ENCODE data around the gene FBXW7. TPM values are rescaled to one million over a fixed set of nuclear protein-coding genes. Genes with fewer than 3 reads are reported as not detected.

The FBXW7 gene
- total RNA-seq, 2 donors from 2014 or later, result 39.9 to 49.4 TPM

DNA sequence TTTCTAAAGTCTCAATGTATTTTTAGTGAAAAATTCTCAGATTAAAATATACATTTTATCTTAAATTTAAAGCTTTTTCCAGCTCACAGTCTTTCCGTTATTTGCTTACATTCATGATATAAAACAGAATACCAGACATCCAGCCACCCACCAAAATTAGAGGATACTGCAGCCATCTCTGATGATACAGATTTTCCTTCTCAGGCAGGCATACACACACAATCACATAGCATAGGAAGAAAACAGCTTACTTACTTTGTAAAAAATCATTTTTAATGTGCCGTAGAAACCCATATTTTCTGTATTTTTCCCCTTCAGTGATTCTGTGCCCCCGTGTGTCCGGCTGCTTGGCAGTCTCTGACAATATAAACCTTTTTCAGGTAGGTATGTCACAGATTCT, 183.7 kb downstream of the FBXW7 start:
- no peaks in the 10 kb centered on the region for H3K36me3 ChIP-seq
- H3K4me3 ChIP-seq, result peak overlapping the region; percentile 45 to 56
- H3K9me3 ChIP-seq, result no peaks in the 10 kb centered on the region
- peaks cover 0 to 6% of the 10 kb centered on the region in 2 donors for H3K4me1 ChIP-seq
- TF ChIP-seq, protein P1, sequence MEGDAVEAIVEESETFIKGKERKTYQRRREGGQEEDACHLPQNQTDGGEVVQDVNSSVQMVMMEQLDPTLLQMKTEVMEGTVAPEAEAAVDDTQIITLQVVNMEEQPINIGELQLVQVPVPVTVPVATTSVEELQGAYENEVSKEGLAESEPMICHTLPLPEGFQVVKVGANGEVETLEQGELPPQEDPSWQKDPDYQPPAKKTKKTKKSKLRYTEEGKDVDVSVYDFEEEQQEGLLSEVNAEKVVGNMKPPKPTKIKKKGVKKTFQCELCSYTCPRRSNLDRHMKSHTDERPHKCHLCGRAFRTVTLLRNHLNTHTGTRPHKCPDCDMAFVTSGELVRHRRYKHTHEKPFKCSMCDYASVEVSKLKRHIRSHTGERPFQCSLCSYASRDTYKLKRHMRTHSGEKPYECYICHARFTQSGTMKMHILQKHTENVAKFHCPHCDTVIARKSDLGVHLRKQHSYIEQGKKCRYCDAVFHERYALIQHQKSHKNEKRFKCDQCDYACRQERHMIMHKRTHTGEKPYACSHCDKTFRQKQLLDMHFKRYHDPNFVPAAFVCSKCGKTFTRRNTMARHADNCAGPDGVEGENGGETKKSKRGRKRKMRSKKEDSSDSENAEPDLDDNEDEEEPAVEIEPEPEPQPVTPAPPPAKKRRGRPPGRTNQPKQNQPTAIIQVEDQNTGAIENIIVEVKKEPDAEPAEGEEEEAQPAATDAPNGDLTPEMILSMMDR (IDR thresholded peaks at IDR 0.05), result no peak
- no peaks in the 10 kb centered on the region for H3K27me3 ChIP-seq
- no peak for DNase-seq (ENCODE audit: low spot score)
- H3K27ac ChIP-seq, result peak overlapping the region; percentile 81 to 83

DNA sequence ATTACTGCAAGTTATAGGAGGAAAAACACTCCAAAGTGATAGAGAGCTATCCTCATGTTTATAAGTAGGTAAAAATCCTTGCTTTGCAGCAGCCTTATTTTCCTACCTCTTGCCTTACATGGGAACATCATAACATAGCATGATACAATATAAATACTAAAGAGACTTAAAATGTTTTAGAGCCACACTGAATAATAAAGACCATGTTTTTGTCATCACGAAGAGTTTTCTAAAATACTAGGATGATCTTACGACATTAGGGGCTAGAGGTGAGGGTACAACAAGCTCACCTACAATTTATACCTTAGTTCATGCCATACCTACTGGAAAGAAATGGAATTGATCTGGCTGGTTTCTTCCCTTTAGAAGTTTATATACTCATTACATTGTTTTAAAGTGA, 184.8 kb downstream of the FBXW7 start:
- H3K4me3 ChIP-seq, result peak overlapping the region; percentile 45 to 56
- peaks cover 0 to 6% of the 10 kb centered on the region in 2 donors for H3K4me1 ChIP-seq
- H3K27ac ChIP-seq, result peak overlapping the region; percentile 81 to 83
- TF ChIP-seq, protein P1 (IDR thresholded peaks at IDR 0.05), result no peak
- peaks cover 8% of the 10 kb centered on the region for H3K36me3 ChIP-seq
- H3K9me3 ChIP-seq, result no peaks in the 10 kb centered on the region
- DNase-seq (ENCODE audit: low spot score), result no peak
- no peaks in the 10 kb centered on the region for H3K27me3 ChIP-seq

DNA sequence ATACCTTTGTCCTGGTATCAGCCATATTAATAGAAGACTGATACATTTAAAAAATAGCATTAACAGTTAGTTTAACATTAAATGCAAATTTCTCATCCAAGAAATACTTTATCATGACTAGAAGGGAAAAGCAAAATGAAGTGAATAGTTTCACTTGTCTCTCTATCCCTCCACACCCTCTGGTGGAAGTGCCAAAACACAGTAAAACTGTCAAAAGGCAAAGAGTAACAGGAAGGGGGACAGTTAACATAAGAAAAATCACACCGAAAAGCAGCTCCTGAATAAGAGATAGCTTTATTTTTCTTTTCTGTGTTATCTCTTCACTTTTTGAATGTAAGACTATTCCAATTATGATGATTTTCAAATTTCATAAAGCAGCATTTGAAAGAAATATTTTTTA, 187.2 kb downstream of the FBXW7 start:
- no peak overlapping the region for H3K4me3 ChIP-seq
- no peak for DNase-seq (ENCODE audit: low spot score)
- peaks cover 0 to 6% of the 10 kb centered on the region in 2 donors for H3K4me1 ChIP-seq
- TF ChIP-seq, protein P1 (IDR thresholded peaks at IDR 0.05), result peak in 1 of 2 donors; percentile 50
- peaks cover 10% of the 10 kb centered on the region for H3K36me3 ChIP-seq
- H3K9me3 ChIP-seq, result no peaks in the 10 kb centered on the region
- no peaks in the 10 kb centered on the region for H3K27me3 ChIP-seq
- H3K27ac ChIP-seq, result no peak overlapping the region

DNA sequence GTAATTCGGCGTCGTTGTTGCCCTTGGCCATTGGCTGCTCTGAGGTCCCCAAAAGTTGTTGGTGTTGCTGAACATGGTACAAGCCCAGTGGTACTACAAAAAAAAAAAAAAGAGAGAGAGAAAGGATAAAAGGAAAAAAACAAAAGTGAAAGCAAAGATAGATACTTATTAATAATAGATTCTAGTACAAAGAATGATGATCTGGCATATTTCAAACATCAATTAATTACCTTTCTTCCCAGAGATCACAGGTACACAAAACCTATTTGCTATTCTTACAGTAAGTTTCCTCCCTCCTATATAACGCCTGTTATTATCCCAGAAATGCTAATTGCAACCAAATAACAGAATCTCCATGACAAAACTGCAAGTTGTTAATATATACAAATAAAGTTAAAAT, 188.9 kb downstream of the FBXW7 start:
- DNase-seq (ENCODE audit: low spot score), result no peak
- no peaks in the 10 kb centered on the region for H3K27me3 ChIP-seq
- no peaks in the 10 kb centered on the region for H3K9me3 ChIP-seq
- H3K36me3 ChIP-seq, result peaks cover 10% of the 10 kb centered on the region
- TF ChIP-seq, protein P1 (IDR thresholded peaks at IDR 0.05), result no peak
- no peak overlapping the region for H3K27ac ChIP-seq
- H3K4me1 ChIP-seq, result peaks cover 0 to 6% of the 10 kb centered on the region in 2 donors
- H3K4me3 ChIP-seq, result no peak overlapping the region

DNA sequence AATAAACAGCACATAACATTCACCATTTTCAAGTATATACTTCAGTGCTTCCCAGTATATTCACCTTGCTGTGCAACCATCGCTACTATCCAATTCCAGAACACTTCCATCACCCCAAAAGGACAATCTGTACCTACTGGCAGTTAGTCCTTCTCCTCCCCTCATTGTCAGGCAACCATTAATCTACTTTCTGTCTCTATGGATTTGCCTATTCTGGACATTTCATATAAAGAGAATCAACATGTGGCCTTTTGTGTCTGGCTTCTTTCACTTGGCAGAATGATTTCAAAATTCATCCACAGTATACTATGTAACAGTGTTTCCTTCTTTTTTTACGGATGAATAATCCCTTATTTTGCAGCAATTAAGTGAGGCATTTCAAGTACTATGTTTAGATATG, 189.4 kb downstream of the FBXW7 start:
- no peaks in the 10 kb centered on the region for H3K27me3 ChIP-seq
- H3K9me3 ChIP-seq, result no peaks in the 10 kb centered on the region
- TF ChIP-seq, protein P1 (IDR thresholded peaks at IDR 0.05), result no peak
- peaks cover 10% of the 10 kb centered on the region for H3K36me3 ChIP-seq
- H3K4me1 ChIP-seq, result peaks cover 0 to 2% of the 10 kb centered on the region in 2 donors
- H3K4me3 ChIP-seq, result no peak overlapping the region
- no peak overlapping the region for H3K27ac ChIP-seq
- DNase-seq (ENCODE audit: low spot score), result no peak

DNA sequence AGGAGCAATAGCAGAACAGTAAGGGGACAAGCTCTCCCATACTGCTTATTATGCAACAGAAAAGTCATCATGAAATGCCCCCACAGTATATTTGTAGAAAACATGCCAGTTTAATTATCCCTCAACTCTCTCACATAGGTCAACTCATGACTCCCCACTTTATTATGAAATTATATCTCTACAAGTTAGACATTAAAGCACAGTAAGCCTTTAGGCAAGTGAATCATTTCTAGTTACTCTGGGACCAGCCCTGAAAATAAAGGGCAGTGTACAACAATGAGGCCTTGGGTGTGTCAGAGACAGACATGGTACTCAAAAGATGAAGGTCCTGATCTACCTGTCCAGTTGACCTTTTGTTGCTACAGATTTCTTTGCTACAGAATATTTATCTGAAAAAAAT, 191.9 kb downstream of the FBXW7 start:
- no peak for DNase-seq (ENCODE audit: low spot score)
- H3K27ac ChIP-seq, result no peak overlapping the region
- no peaks in the 10 kb centered on the region for H3K27me3 ChIP-seq
- H3K9me3 ChIP-seq, result no peaks in the 10 kb centered on the region
- no peak overlapping the region for H3K4me3 ChIP-seq
- H3K36me3 ChIP-seq, result peaks cover 13% of the 10 kb centered on the region
- TF ChIP-seq, protein P1 (IDR thresholded peaks at IDR 0.05), result no peak
- no peaks in the 10 kb centered on the region for H3K4me1 ChIP-seq
